Measurements from ENCODE around the gene PEAR1. TPM values are rescaled to one million over a fixed set of nuclear protein-coding genes. Genes with fewer than 3 reads are reported as not detected.
"Not testable (repeated sequence)": the region's sequence is repeated elsewhere in the genome, so short reads cannot be mapped to it uniquely, and the experiment has no call there.

PEAR1 gene
- total RNA-seq, 1 donor from 2014 or later, result 0.09 TPM

DNA sequence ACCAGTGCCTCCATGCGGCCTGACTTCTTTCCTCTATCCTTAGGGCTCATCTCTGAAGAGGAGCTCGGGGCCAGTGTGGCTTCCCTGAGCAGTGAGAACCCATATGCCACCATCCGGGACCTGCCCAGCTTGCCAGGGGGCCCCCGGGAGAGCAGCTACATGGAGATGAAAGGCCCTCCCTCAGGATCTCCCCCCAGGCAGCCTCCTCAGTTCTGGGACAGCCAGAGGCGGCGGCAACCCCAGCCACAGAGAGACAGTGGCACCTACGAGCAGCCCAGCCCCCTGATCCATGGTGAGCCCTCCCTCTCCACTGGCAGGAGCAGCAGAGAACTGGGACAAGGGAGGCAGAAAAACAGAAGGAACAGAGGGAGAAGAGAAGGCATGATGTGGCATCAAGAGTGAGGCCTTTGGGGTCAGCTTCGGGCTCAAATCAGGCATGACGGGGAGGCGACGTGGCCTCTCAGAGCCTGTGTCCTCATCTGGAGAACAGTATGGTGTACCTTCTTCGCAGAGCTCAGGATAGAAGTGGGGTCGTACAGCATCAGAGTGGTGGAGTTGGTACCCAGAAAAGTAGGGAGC lies 20.4 kb downstream of the PEAR1 start:
- intact Hi-C loops (cut with micrococcal nuclease), result no loop called here
- Mint-ChIP-seq H3K4me1 (peaks cover 4% of the 10 kb centered on the region), H3K27me3 (peaks cover 35% of the 10 kb centered on the region), H3K36me3 (ENCODE audit: low read depth) (no peaks in the 10 kb centered on the region), H3K4me3 (no peak overlapping the region), H3K27ac (no peak overlapping the region), H3K9me3 (no peaks in the 10 kb centered on the region)
- no peak for DNase-seq

DNA sequence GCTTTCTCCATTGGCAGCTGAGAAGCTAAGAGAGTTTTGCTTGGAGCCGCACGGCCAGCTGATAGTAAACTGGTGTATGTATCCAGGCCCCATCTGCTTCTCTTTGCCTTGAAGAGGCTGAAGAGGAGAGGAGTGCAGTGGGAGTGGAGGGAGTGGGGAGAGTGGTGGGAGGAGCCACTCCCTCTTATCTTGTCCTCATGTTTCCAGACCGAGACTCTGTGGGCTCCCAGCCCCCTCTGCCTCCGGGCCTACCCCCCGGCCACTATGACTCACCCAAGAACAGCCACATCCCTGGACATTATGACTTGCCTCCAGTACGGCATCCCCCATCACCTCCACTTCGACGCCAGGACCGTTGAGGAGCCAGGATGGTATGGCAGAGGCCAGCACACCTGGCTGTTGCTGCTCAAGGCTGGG lies 20.9 kb downstream of the PEAR1 start:
- no peak for DNase-seq
- Mint-ChIP-seq H3K9me3 (no peaks in the 10 kb centered on the region), H3K4me1 (peaks cover 4% of the 10 kb centered on the region), H3K4me3 (no peak overlapping the region), H3K27me3 (peaks cover 41% of the 10 kb centered on the region), H3K27ac (no peak overlapping the region), H3K36me3 (ENCODE audit: low read depth) (no peaks in the 10 kb centered on the region)
- intact Hi-C loops (cut with micrococcal nuclease), result no loop called here

DNA sequence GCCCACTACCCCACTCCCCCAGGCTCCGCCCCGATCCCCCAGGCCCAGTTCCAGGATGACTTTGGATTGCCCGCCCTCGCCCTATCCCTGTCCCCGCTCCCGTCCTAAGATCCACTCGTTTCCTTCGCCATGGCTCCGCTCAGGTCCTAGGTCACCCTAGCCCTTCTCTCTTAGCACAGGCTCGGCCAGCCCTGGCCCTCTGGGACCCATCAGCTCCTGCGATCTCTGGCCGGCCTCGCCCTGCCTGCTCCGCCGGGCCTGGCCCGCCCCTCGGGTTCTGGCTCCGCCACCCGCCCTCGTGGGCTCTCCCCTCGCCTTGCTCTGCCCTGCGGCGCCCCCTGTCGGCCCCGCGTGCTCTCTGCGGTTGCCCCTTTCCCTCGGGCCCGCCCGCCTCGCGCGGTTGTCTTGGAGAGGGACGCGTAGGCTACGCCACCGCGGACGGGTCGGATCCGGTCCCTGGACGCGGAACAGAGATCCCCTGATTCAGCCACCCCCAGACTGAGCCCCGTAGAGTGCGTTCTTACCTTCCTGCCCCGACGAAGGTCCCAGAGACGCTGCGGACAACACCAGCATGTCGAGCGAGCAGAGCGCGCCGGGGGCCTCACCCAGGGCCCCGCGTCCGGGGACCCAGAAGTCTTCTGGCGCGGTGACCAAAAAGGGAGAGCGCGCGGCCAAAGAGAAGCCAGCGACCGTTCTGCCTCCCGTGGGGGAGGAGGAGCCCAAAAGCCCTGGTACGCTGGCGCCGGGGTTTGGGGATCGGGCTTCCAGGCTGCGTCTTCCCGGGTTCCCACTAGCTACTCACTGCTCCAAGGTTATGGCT lies 26.9 kb downstream of the PEAR1 start, which contains the start of gene LRRC71:
TSS of gene LRRC71 (plus strand) at position 400 of the 820 bp plus-strand sequence. CDS start at position 572, 172 bp downstream.
- intact Hi-C loops (cut with micrococcal nuclease), result loop anchor here (5.0 to 10.0 kb wide), 5 partner anchors 56 to 486 kb away; partner anchors contain the start of gene NTRK1
- no peak within 1 kb of the TSS for H3K27ac Mint-ChIP-seq
- peaks cover 73% of the 10 kb centered on the region for H3K27me3 Mint-ChIP-seq
- H3K9me3 Mint-ChIP-seq, result no peaks in the 10 kb centered on the region
- DNase-seq, result peak; percentile 94
- peaks cover 5% of the 10 kb centered on the region for H3K4me1 Mint-ChIP-seq
- no peaks in the 10 kb centered on the region for H3K36me3 Mint-ChIP-seq (ENCODE audit: low read depth)
- H3K4me3 Mint-ChIP-seq, result peak within 1 kb of the TSS; percentile 45

DNA sequence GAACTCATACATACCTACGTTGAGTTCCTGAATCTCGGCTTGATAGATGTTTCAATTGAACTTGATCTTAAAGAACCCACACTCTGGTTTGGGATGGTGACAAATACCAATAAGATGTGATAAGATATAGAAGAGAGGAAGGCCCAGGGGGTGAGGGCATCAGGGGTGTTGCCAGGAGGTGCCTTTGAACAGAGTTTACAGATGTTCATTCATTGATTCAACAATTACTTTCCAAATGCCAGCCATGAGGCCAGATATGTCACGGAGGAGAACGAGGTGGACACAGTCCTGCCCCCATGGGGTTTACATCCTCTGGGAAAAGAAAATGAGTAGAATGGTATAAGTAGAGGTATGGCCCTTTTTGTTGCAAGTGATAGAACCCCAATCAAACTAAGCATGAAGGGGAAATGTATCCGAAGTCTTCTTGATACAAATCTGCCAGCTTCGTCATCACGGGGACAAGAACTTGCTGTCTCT lies 27.6 kb downstream of the PEAR1 start:
- no peaks in the 10 kb centered on the region for H3K9me3 Mint-ChIP-seq
- no peaks in the 10 kb centered on the region for H3K36me3 Mint-ChIP-seq (ENCODE audit: low read depth)
- H3K4me1 Mint-ChIP-seq, result peaks cover 8% of the 10 kb centered on the region
- H3K4me3 Mint-ChIP-seq, result no peak overlapping the region
- intact Hi-C loops (cut with micrococcal nuclease), result loop anchor here (5.0 to 10.0 kb wide), 5 partner anchors 56 to 486 kb away; partner anchors contain the start of gene NTRK1
- H3K27me3 Mint-ChIP-seq, result peaks cover 74% of the 10 kb centered on the region
- H3K27ac Mint-ChIP-seq, result no peak overlapping the region
- no peak for DNase-seq

DNA sequence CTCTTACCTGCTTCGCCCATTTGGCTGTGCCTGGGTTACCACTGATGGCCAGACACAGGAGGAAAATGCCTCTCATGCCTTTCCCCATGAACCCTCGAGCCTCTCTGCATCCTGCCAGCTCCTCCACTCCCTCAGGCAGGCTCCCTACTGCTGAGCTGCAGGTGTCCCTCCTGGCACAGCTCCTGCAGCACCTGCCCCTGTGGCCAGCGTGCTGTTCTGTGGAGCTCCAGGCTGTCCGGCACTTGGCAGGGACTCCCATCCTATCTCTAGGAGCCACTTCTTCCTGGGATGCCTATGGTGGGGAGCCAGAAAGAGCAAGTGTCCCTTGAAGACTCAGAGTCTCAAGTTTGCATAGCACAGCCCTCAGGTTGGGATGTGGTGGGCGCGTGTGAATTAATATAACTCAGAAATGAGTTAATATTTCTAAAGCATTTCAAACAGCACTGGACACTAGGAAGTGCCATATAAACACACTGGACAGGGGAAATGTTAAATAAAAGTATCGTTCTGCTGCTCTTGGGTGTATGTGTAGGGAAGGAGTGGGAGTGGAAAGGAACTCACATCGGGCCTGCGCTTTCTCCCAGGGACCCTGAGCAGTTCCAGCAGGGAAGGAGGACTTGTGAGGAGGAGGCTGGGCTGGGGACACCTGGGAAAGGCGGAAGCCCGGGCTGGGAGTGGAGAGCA lies 29.6 kb downstream of the PEAR1 start:
- intact Hi-C loops (cut with micrococcal nuclease), result loop anchor here (5.0 to 10.0 kb wide), 5 partner anchors 58 to 488 kb away; partner anchors contain the start of gene NTRK1
- H3K4me3 Mint-ChIP-seq, result no peak overlapping the region
- no peak for DNase-seq
- H3K4me1 Mint-ChIP-seq, result peaks cover 20% of the 10 kb centered on the region
- H3K27me3 Mint-ChIP-seq, result peaks cover 84% of the 10 kb centered on the region
- no peaks in the 10 kb centered on the region for H3K36me3 Mint-ChIP-seq (ENCODE audit: low read depth)
- H3K27ac Mint-ChIP-seq, result peak overlapping the region; percentile 22
- no peaks in the 10 kb centered on the region for H3K9me3 Mint-ChIP-seq

DNA sequence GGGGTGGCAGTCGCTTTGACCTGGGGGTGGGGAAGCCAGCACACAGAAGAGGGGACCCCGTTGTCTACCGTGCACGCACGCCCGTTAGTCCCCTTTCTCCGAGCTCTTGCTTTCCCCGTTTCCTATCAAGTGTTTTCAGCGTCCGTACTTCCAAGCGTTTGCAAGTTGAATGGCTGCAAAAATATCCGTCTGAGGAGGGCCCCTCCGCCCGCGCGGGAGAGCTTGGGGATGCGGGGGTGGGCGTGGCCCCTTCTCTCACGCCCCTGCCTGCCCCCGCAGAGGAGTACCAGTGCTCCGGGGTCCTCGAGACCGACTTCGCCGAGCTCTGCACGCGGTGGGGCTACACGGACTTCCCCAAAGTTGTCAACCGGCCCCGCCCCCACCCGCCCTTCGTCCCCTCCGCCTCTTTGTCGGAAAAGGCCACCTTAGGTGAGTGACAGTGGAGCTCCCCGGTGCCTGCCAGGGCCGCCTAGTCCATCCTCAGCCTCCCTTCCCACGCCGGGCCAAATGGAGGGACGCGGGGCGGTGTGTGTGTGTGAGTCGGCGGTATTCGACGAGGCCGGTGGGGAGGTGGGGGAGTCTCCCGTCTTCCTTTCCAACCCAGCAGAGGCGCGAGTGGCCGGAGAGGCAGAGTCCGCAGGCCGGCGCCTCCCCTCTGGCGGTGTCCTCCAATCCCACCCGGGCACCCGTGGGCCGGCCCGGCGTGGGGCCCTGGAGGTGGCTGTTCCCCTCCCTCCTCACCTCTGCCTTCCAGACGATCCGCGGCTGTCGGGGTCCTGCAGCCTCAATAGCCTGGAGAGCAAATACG lies 30.4 kb downstream of the PEAR1 start:
- Mint-ChIP-seq H3K9me3 (no peaks in the 10 kb centered on the region), H3K27ac (no peak overlapping the region), H3K4me1 (peaks cover 22% of the 10 kb centered on the region), H3K36me3 (ENCODE audit: low read depth) (no peaks in the 10 kb centered on the region), H3K27me3 (peaks cover 85% of the 10 kb centered on the region), H3K4me3 (no peak overlapping the region)
- intact Hi-C loops (cut with micrococcal nuclease), result loop anchor here (5.0 to 10.0 kb wide), 5 partner anchors 59 to 489 kb away; partner anchors contain the start of gene NTRK1
- no peak for DNase-seq

DNA sequence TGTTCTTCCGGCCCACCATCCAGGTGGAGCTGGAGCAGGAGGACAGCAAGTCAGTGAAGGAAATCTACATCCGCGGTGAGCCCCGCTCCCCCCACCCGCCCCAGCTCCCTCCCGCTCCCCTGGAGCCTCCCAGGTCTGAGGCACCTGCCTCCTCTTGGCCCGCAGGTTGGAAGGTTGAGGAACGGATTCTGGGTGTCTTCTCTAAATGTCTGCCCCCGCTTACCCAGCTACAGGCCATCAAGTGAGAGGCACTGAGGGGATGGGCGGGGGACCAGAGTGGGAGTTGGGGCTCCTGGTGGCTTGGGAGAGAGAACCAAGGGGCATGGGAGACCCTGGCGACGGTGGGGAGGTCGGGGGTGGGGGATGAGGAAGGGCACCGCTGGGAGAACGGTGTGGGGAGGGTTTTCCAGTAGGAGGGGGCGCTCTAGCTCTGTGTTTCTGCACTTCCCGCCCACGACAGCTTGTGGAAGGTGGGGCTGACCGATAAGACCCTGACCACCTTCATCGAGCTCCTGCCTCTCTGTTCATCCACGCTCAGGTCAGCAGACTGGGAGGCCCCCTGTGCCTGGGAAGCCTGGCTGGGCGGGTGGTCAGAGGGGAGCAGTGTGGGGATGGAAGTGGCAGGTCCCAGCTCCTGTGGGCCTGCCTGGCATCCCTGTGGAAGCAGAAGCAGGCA lies 31.1 kb downstream of the PEAR1 start:
- intact Hi-C loops (cut with micrococcal nuclease), result loop anchor here (5.0 to 10.0 kb wide), 5 partner anchors 60 to 490 kb away; partner anchors contain the start of gene NTRK1
- H3K4me3 Mint-ChIP-seq, result no peak overlapping the region
- no peaks in the 10 kb centered on the region for H3K9me3 Mint-ChIP-seq
- H3K27me3 Mint-ChIP-seq, result peaks cover 87% of the 10 kb centered on the region
- no peak overlapping the region for H3K27ac Mint-ChIP-seq
- no peaks in the 10 kb centered on the region for H3K36me3 Mint-ChIP-seq (ENCODE audit: low read depth)
- H3K4me1 Mint-ChIP-seq, result peaks cover 22% of the 10 kb centered on the region
- no peak for DNase-seq

DNA sequence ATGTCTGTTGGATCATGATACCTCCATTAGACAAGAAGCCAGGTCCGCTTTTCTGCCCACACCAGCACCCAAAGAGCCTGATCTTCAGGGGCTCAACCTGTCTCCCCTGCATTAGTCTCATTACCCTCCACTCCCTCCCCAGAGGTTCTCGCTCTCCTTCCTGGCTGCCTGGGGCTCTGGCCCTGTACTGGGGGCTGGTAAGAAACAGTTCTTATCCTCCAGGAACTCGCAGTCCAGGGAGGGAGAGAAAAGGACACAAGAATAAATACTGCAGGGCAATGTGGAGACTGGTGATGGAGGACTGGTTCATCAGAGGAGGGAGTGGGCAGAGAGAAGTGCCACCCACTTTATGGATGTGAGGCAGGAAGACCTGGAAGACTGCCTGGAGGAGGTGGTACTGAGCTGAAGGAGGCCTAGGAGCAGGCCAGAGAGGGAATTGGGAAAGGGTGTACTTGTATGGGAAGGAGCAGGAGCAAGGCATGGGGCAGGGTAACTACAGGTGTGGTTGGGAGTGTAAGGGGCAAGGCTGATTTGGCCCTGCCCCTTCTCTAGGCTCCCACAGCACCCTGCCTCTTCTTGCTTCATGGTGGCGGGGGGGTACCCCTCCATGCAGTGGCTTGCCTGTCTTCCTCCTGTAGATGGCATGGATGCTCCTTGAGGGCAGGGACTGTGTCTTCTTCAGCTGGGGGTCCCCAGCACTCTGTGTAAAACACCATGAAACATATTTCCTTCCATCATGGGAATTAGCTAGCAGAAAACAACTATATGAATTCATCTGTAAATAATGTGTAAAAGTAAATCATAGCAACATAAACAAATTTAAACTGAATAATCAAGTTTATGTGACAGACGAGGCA lies 31.9 kb downstream of the PEAR1 start:
- intact Hi-C loops (cut with micrococcal nuclease), result loop anchor here (10.0 kb wide), 3 partner anchors 61 to 491 kb away; partner anchors contain the start of gene NTRK1
- H3K9me3 Mint-ChIP-seq, result no peaks in the 10 kb centered on the region
- H3K4me3 Mint-ChIP-seq, result no peak overlapping the region

DNA sequence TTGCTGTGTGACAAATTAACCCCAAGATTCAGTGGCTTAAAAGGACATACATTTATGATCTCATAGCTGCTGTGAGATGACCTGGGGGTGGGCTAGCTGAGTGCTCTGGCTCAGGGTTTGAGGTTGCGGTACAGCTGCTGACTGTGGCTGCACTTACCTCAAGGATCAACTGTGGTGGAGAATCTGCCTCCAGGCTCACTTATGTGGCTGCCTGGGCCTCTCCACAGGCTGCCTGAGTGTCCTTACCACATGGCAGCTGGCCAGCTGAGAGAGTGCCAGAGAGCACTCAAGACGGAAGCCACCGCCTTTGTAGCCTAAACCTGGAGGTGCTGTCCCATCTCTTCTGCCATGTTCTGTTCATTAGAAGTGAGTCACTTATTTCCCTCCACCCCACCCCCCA lies 32.7 kb downstream of the PEAR1 start:
- Mint-ChIP-seq H3K4me1 (peaks cover 20% of the 10 kb centered on the region), H3K27me3 (peaks cover 84% of the 10 kb centered on the region), H3K9me3 (no peaks in the 10 kb centered on the region), H3K36me3 (ENCODE audit: low read depth) (no peaks in the 10 kb centered on the region), H3K4me3 (no peak overlapping the region), H3K27ac (no peak overlapping the region)
- intact Hi-C loops (cut with micrococcal nuclease), result loop anchor here (10.0 kb wide), 3 partner anchors 61 to 491 kb away; partner anchors contain the start of gene NTRK1
- DNase-seq, result peak; percentile 72

More for the DNA sequence above, 31.9 kb downstream of the PEAR1 start:
- peak overlapping the region; percentile 61 for H3K27ac Mint-ChIP-seq
- peaks cover 85% of the 10 kb centered on the region for H3K27me3 Mint-ChIP-seq
- no peaks in the 10 kb centered on the region for H3K36me3 Mint-ChIP-seq (ENCODE audit: low read depth)
- DNase-seq, result no peak
- H3K4me1 Mint-ChIP-seq, result peaks cover 22% of the 10 kb centered on the region

DNA sequence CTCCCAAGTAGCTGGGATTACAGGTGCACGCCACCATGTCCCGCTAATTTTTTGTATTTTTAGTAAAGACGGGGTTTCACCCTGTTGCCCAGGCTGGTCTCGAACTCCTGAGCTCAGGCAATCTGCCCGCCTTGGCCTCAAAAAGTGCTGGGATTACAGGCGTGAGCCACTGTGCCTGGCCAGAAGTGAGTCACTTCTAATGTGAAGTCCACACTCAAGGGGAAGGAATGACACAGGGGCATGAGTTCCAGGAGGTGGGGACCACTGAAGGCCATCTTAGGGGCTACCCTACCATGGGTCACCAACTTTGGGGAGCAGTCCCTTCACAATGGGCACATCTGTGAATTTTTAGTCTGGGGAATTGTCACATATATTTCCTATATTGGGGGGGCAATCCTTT lies 33.2 kb downstream of the PEAR1 start:
- not testable (repeated sequence) for H3K36me3 Mint-ChIP-seq (ENCODE audit: low read depth); DNase-seq; H3K9me3 Mint-ChIP-seq; H3K4me3 Mint-ChIP-seq; H3K27ac Mint-ChIP-seq
- Mint-ChIP-seq H3K27me3 (peaks cover 83% of the 10 kb centered on the region), H3K4me1 (peaks cover 23% of the 10 kb centered on the region)
- intact Hi-C loops (cut with micrococcal nuclease), result loop anchor here (1.0 to 10.0 kb wide), 4 partner anchors 34 to 492 kb away; partner anchors contain the start of gene NTRK1

DNA sequence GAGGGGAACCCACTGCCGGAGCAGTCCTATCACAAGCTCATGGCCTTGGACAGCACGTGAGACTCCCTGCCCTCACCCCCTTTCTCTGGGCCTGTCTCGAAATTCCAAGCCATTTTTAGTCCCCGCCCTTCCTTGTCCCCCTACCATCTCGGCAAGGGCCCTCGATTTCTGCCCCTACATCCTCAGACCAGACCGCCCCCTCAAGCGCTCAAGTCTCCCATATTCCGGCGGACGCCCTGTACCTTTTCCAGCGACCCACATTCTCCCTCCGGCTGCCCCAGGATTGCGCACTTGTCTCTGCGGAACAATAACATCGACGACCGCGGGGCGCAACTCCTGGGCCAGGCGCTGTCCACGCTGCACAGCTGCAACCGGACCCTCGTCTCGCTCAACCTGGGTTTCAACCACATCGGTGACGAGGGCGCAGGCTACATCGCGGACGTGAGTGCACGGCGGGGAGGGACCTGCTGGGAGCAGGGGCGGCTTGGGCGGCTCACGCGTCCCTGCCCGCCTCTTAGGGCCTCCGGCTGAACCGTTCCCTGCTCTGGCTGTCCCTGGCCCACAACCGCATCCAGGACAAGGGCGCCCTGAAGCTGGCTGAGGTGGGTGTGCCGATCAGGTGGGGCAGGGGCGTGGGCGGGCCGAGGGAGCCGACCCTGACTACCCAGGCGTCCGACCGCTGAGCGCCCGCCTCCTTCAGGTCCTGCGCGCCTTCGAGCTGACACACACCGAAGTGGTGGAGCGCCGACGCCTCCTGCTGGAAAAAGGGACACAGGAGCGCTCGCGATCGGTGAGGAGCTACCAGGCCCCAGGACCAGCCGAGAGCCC lies 33.9 kb downstream of the PEAR1 start:
- intact Hi-C loops (cut with micrococcal nuclease), result loop anchor here (1.0 to 10.0 kb wide), 5 partner anchors 35 to 493 kb away; partner anchors contain the start of gene NTRK1
- no peak overlapping the region for H3K27ac Mint-ChIP-seq
- no peaks in the 10 kb centered on the region for H3K9me3 Mint-ChIP-seq
- no peaks in the 10 kb centered on the region for H3K36me3 Mint-ChIP-seq (ENCODE audit: low read depth)
- peaks cover 76% of the 10 kb centered on the region for H3K27me3 Mint-ChIP-seq
- peaks cover 23% of the 10 kb centered on the region for H3K4me1 Mint-ChIP-seq
- peak overlapping the region; percentile 53 for H3K4me3 Mint-ChIP-seq
- peak; percentile 92 for DNase-seq
